Kidney epithelial cell (primary cell): Measurements from ENCODE around the gene GNA15. TPM values are rescaled to one million over a fixed set of nuclear protein-coding genes. Genes with fewer than 3 reads are reported as not detected.

Experiments used
- DNase-seq: peaks from one replicate; pipeline ENCODE4 v3.0.0-alpha.2; 2010; ENCODE audit warnings: low read depth
- H3K27me3 ChIP-seq: 2 replicates; pipeline ENCODE4 v1.6.0; 2011; ENCODE audit warnings: low read length; ENCODE audit not compliant: control insufficient read depth, insufficient read depth
- H3K36me3 ChIP-seq: 2 replicates; pipeline ENCODE4 v1.5.1; 2011; ENCODE audit warnings: low read length; ENCODE audit not compliant: control insufficient read depth, insufficient read depth
- H3K4me3 ChIP-seq: 2 replicates; pipeline ENCODE4 v1.5.1; 2011; ENCODE audit warnings: low read depth, mild to moderate bottlenecking, control low read depth, low read length
- CTCF ChIP-seq: IDR thresholded peaks from 2 replicates; pipeline ENCODE4 v1.5.1; 2011; ENCODE audit warnings: mild to moderate bottlenecking, moderate library complexity, low read length, control low read depth, inconsistent platforms; ENCODE audit not compliant: insufficient read depth, poor library complexity, severe bottlenecking
- total RNA-seq: library from RNA; depleted of rRNA; stranded (reverse); fragments of >200 nt; gene quantifications from 2 replicates; pipeline ENCODE4 v1.2.3, GENCODE V29; 2015

Gene GNA15
- total RNA-seq, 1 donor from 2014 or later, result 2.3 TPM

GRCh38 chr19:3160219-3160618 is 24.4 kb downstream of the GNA15 start:
- H3K27me3 ChIP-seq, result peaks cover 3% of the 10 kb centered on the region
- no peak for TF ChIP-seq CTCF
- H3K4me3 ChIP-seq, result no peak overlapping the region
- no peaks in the 10 kb centered on the region for H3K36me3 ChIP-seq
- no peak for DNase-seq

GRCh38 chr19:3161453-3161852 is 25.6 kb downstream of the GNA15 start:
- TF ChIP-seq CTCF, result no peak

GRCh38 chr19:3162418-3163229 is 26.8 kb downstream of the GNA15 start:
- DNase-seq, result no peak
- Histone ChIP-seq H3K4me3 (no peak overlapping the region), H3K36me3 (no peaks in the 10 kb centered on the region), H3K27me3 (peaks cover under 1% of the 10 kb centered on the region)
- TF ChIP-seq CTCF, result no peak

More at GRCh38 chr19:3161453-3161852, 25.6 kb downstream of the GNA15 start:
- Histone ChIP-seq H3K27me3 (peaks cover 3% of the 10 kb centered on the region), H3K4me3 (no peak overlapping the region), H3K36me3 (no peaks in the 10 kb centered on the region)
- DNase-seq, result no peak

GRCh38 chr19:3163230-3163886 is 27.5 kb downstream of the GNA15 start:
- peak; percentile 97 for TF ChIP-seq CTCF
- Histone ChIP-seq H3K36me3 (no peaks in the 10 kb centered on the region), H3K4me3 (no peak overlapping the region), H3K27me3 (no peaks in the 10 kb centered on the region)
- no peak for DNase-seq

- TF ChIP-seq CTCF, result no peak
- H3K4me3 ChIP-seq, result no peak overlapping the region
Observed at GRCh38 chr19:3163943-3164342, 28.1 kb downstream of the GNA15 start.

More at GRCh38 chr19:3163943-3164342, 28.1 kb downstream of the GNA15 start:
- DNase-seq, result no peak
- Histone ChIP-seq H3K36me3 (no peaks in the 10 kb centered on the region), H3K27me3 (no peaks in the 10 kb centered on the region)
